Measurements from ENCODE around the gene KRTAP20-2. TPM values are rescaled to one million over a fixed set of nuclear protein-coding genes. Genes with fewer than 3 reads are reported as not detected.

KRTAP20-2 gene
- polyA plus RNA-seq, 1 donor (not counting 4 experiments of a cell fraction or from before 2014, with no cell fraction given), result not detected

DNA sequence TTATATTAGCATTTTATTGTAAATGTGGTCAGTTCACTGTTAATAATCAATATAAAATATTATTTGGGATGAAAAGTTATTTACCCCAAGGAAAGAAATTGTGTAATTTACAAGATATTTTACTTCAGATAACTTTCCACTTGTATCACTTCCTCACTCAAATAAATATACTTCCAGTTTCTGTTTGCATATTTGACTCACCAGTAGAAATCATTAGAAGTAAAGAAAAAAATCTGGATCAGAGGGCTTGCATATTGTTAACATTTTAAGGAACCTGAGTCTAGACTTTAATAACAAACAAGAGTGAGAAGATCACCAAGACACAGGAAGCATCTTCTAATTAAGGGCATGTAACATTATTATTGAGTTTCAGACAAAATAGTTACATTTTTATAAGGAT is 14.9 kb upstream of the KRTAP20-2 start:
- no peaks in the 10 kb centered on the region for H4K20me1 ChIP-seq (ENCODE audit: control insufficient read depth, extremely low read depth, insufficient read depth, low read length)

DNA sequence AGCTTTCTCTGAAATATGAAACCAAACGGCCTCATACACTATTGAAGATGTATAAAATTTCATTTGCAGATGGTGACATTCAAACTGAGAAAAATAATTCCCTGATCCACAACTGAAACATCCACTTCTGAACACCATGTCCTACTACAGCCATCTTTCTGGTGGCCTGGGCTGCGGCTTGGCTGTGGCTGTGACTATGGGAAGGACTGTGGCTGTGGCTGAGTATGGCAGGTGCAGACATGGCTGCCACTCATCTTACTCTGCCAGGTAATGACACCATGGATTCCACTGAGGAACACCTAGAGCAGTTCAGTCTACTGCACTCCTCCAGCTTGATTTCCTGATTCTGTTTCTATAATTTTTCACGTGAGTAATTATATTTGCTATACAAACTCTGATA is 14.5 kb upstream of the KRTAP20-2 start, which contains the start of gene KRTAP20-4:
Gene KRTAP20-4, plus strand, starts transcription at position 106 of the 400 bp plus-strand sequence.
- Histone ChIP-seq H3K4me3 (ENCODE audit: control insufficient read depth in 2 of 3, extremely low read depth in 1 of 3, insufficient read depth in 2 of 3, low read depth in 1 of 3, low read length in 3 of 3) (no peak within 1 kb of the TSS), H3K9me1 (ENCODE audit: control insufficient read depth, extremely low read depth, insufficient read depth, low read length) (no peaks in the 10 kb centered on the region), H3K36me3 (ENCODE audit: control insufficient read depth in 2 of 2, extremely low read depth in 1 of 2, insufficient read depth in 2 of 2, low read length in 2 of 2) (no peaks in the 10 kb centered on the region), H3K9me3 (ENCODE audit: control insufficient read depth, low read depth, low read length) (no peaks in the 10 kb centered on the region), H3K4me1 (ENCODE audit: control insufficient read depth, extremely low read depth, insufficient read depth, low read length) (no peaks in the 10 kb centered on the region), H4K20me1 (ENCODE audit: control insufficient read depth, extremely low read depth, insufficient read depth, low read length) (no peaks in the 10 kb centered on the region), H3K4me2 (ENCODE audit: control insufficient read depth, extremely low read depth, insufficient read depth, low read depth, low read length) (no peak within 1 kb of the TSS), H3K79me2 (ENCODE audit: control insufficient read depth, insufficient read depth, low read length) (no peaks in the 10 kb centered on the region), H2AFZ (ENCODE audit: control insufficient read depth, low read length) (no peak within 1 kb of the TSS), H3K9ac (ENCODE audit: control insufficient read depth, extremely low read depth, insufficient read depth, low read length) (no peak within 1 kb of the TSS), H3K27me3 (ENCODE audit: control insufficient read depth, extremely low read depth, insufficient read depth, low read length) (no peaks in the 10 kb centered on the region), H3K27ac (ENCODE audit: control insufficient read depth, insufficient read depth, low read length) (no peak within 1 kb of the TSS)
- FAIRE-seq, result no peak
- dilution Hi-C loops (cut with MboI; ENCODE audit: extremely low pct_ligation_motif_present, low sequenced_read_pairs), result no loop called here
- DNase-seq (ENCODE audit: low read depth, low spot score), result no peak
- no peak for TF ChIP-seq EZH2 (IDR thresholded peaks at IDR 0.05; ENCODE audit: low read length)
- TF ChIP-seq, protein P1, sequence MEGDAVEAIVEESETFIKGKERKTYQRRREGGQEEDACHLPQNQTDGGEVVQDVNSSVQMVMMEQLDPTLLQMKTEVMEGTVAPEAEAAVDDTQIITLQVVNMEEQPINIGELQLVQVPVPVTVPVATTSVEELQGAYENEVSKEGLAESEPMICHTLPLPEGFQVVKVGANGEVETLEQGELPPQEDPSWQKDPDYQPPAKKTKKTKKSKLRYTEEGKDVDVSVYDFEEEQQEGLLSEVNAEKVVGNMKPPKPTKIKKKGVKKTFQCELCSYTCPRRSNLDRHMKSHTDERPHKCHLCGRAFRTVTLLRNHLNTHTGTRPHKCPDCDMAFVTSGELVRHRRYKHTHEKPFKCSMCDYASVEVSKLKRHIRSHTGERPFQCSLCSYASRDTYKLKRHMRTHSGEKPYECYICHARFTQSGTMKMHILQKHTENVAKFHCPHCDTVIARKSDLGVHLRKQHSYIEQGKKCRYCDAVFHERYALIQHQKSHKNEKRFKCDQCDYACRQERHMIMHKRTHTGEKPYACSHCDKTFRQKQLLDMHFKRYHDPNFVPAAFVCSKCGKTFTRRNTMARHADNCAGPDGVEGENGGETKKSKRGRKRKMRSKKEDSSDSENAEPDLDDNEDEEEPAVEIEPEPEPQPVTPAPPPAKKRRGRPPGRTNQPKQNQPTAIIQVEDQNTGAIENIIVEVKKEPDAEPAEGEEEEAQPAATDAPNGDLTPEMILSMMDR (optimal IDR thresholded peaks at IDR 0.05 in 1 of 3, IDR thresholded peaks at IDR 0.05 in 1 of 3, conservative IDR thresholded peaks at IDR 0.05 in 1 of 3; ENCODE audit: extremely low read depth in 1 of 3, insufficient read depth in 2 of 3, low read length in 3 of 3), result no peak

More for the DNA sequence above, 14.9 kb upstream of the KRTAP20-2 start:
- H3K27ac ChIP-seq (ENCODE audit: control insufficient read depth, insufficient read depth, low read length), result no peak overlapping the region
- DNase-seq (ENCODE audit: low read depth, low spot score), result no peak
- no peak overlapping the region for H2AFZ ChIP-seq (ENCODE audit: control insufficient read depth, low read length)
- no peak for FAIRE-seq
- H3K79me2 ChIP-seq (ENCODE audit: control insufficient read depth, insufficient read depth, low read length), result no peaks in the 10 kb centered on the region
- H3K27me3 ChIP-seq (ENCODE audit: control insufficient read depth, extremely low read depth, insufficient read depth, low read length), result no peaks in the 10 kb centered on the region
- H3K4me2 ChIP-seq (ENCODE audit: control insufficient read depth, extremely low read depth, insufficient read depth, low read depth, low read length), result no peak overlapping the region
- H3K9me1 ChIP-seq (ENCODE audit: control insufficient read depth, extremely low read depth, insufficient read depth, low read length), result no peaks in the 10 kb centered on the region
- H3K9me3 ChIP-seq (ENCODE audit: control insufficient read depth, low read depth, low read length), result no peaks in the 10 kb centered on the region
- H3K36me3 ChIP-seq (ENCODE audit: control insufficient read depth in 2 of 2, extremely low read depth in 1 of 2, insufficient read depth in 2 of 2, low read length in 2 of 2), result no peaks in the 10 kb centered on the region
- H3K4me1 ChIP-seq (ENCODE audit: control insufficient read depth, extremely low read depth, insufficient read depth, low read length), result no peaks in the 10 kb centered on the region
- dilution Hi-C loops (cut with MboI; ENCODE audit: extremely low pct_ligation_motif_present, low sequenced_read_pairs), result no loop called here
- TF ChIP-seq EZH2 (IDR thresholded peaks at IDR 0.05; ENCODE audit: low read length), result no peak
- TF ChIP-seq, protein P1 (optimal IDR thresholded peaks at IDR 0.05 in 1 of 3, IDR thresholded peaks at IDR 0.05 in 1 of 3, conservative IDR thresholded peaks at IDR 0.05 in 1 of 3; ENCODE audit: extremely low read depth in 1 of 3, insufficient read depth in 2 of 3, low read length in 3 of 3), result no peak
- H3K4me3 ChIP-seq (ENCODE audit: control insufficient read depth in 2 of 3, extremely low read depth in 1 of 3, insufficient read depth in 2 of 3, low read depth in 1 of 3, low read length in 3 of 3), result no peak overlapping the region
- H3K9ac ChIP-seq (ENCODE audit: control insufficient read depth, extremely low read depth, insufficient read depth, low read length), result no peak overlapping the region
